ENCODE results near the gene HMX3.
"Not testable (repeated sequence)": the region's sequence is repeated elsewhere in the genome, so short reads cannot be mapped to it uniquely, and the experiment has no call there.

HMX3 gene

DNA sequence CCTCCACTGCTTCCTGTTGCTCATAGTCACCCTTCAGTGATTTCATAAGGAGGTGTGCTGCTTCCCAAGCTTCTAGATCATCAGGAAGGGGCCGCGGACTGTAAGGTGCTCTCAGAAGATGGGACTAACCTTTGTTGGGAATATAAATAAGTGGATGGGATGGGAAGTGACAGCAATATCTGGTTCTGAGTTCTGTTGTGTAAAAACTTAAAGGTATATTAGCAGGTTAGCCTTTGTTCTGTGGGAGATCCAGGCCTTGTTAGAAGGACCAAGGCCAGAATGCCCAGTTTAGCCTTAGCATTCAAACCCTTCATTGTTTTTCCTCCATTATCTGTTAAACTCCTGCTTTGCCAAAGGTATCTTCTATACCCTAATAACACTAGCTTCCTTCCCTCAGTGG is 30.8 kb downstream of the HMX3 start:
- H3K36me3 ChIP-seq (ENCODE audit: insufficient read depth, low read length): peaks cover 87% of the 10 kb centered on the region
- H3K27me3 ChIP-seq (ENCODE audit: insufficient read depth, low read length, poor library complexity): no peaks in the 10 kb centered on the region
- 0 out of 2 replicates have a peak, but pooled peaks cover 2% of the 10 kb centered on the region for H3K4me1 ChIP-seq (ENCODE audit: insufficient read depth, low read length)
- no peaks in the 10 kb centered on the region for H3K9me3 ChIP-seq (ENCODE audit: insufficient read depth, low read length, severe bottlenecking)
- no peak overlapping the region for H2AFZ ChIP-seq (ENCODE audit: low read depth, low read length)
- no peak overlapping the region for H3K9ac ChIP-seq (ENCODE audit: low read depth, low read length)
- no peak overlapping the region for H3K27ac ChIP-seq (ENCODE audit: low read length)
- H4K20me1 ChIP-seq (ENCODE audit: insufficient read depth, low read length): peaks cover 38% of the 10 kb centered on the region; the same call in 1 of the 2 replicates
- peaks cover 67% of the 10 kb centered on the region for H3K79me2 ChIP-seq (ENCODE audit: insufficient read depth, low read length)
- no peak for TF ChIP-seq EZH2 (IDR thresholded peaks at IDR 0.05; ENCODE audit: borderline replicate concordance, low read depth, low read length, severe bottlenecking)
- TF ChIP-seq, protein P1, sequence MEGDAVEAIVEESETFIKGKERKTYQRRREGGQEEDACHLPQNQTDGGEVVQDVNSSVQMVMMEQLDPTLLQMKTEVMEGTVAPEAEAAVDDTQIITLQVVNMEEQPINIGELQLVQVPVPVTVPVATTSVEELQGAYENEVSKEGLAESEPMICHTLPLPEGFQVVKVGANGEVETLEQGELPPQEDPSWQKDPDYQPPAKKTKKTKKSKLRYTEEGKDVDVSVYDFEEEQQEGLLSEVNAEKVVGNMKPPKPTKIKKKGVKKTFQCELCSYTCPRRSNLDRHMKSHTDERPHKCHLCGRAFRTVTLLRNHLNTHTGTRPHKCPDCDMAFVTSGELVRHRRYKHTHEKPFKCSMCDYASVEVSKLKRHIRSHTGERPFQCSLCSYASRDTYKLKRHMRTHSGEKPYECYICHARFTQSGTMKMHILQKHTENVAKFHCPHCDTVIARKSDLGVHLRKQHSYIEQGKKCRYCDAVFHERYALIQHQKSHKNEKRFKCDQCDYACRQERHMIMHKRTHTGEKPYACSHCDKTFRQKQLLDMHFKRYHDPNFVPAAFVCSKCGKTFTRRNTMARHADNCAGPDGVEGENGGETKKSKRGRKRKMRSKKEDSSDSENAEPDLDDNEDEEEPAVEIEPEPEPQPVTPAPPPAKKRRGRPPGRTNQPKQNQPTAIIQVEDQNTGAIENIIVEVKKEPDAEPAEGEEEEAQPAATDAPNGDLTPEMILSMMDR (IDR thresholded peaks at IDR 0.05; ENCODE audit: borderline replicate concordance, extremely low read depth, low read length, poor library complexity, severe bottlenecking): no peak
- no peak for ATAC-seq (ENCODE audit: insufficient read depth, low read depth)
- DNase-seq: no peak
- no peak overlapping the region for H3K4me2 ChIP-seq (ENCODE audit: insufficient read depth, low read length)
- no peak overlapping the region for H3K4me3 ChIP-seq (ENCODE audit: low read depth in 1 of 2, low read length in 2 of 2)

DNA sequence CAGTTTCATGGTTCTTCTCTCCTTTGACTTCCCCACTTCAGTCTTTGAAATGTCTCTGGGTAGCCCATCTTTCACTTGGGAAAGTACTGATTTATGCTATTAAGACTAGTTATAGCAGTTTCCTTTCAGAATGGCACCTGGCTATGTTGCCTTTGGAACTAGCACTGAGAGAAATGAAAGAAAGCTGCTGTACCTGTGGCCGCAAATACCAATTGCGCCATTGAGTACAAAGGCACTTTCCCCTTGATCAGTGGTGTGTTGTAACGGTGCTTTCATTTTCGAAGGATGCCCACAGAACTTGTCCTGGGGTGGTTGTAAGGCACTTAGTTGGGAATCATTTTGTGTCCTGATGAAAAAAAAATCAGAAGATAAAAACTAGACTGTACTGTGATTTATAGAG is 35.2 kb downstream of the HMX3 start:
- H3K4me3 ChIP-seq (ENCODE audit: low read depth in 1 of 2, low read length in 2 of 2): no peak overlapping the region
- ATAC-seq (ENCODE audit: insufficient read depth, low read depth) (no peak), DNase-seq (no peak)
- H3K27me3 ChIP-seq (ENCODE audit: insufficient read depth, low read length, poor library complexity): no peaks in the 10 kb centered on the region
- TF ChIP-seq, protein P1 (IDR thresholded peaks at IDR 0.05; ENCODE audit: borderline replicate concordance, extremely low read depth, low read length, poor library complexity, severe bottlenecking): no peak
- TF ChIP-seq EZH2 (IDR thresholded peaks at IDR 0.05; ENCODE audit: borderline replicate concordance, low read depth, low read length, severe bottlenecking): no peak
- peaks cover 29% of the 10 kb centered on the region for H3K79me2 ChIP-seq (ENCODE audit: insufficient read depth, low read length)
- no peaks in the 10 kb centered on the region for H3K4me1 ChIP-seq (ENCODE audit: insufficient read depth, low read length)
- H2AFZ ChIP-seq (ENCODE audit: low read depth, low read length): no peak overlapping the region
- no peaks in the 10 kb centered on the region for H3K9me3 ChIP-seq (ENCODE audit: insufficient read depth, low read length, severe bottlenecking)
- peaks cover 69% of the 10 kb centered on the region for H3K36me3 ChIP-seq (ENCODE audit: insufficient read depth, low read length)
- no peak overlapping the region for H3K4me2 ChIP-seq (ENCODE audit: insufficient read depth, low read length)
- no peak overlapping the region for H3K27ac ChIP-seq (ENCODE audit: low read length)
- H4K20me1 ChIP-seq (ENCODE audit: insufficient read depth, low read length): peaks cover 16% of the 10 kb centered on the region; the same call in 1 of the 2 replicates
- H3K9ac ChIP-seq (ENCODE audit: low read depth, low read length): no peak overlapping the region

DNA sequence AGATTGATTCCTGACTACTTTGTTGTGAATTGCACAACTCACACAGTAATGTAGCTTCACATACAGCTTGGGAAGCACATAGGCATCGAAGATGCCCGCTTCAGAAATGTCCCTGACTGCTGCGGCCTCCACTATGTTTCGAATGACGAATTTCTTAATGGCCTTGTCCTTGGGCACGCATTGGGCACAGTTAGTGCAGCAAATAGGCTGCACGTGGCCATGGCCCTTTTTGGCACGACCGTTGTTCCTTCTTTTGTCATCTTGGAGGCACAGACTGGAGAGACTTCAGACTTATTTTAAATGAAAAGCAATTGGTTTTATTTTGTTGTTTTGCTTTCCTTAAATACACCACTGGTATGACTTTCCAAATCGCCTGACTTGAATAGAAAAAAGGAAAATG is 35.8 kb downstream of the HMX3 start:
- not testable (repeated sequence) for H3K9ac ChIP-seq (ENCODE audit: low read depth, low read length); H3K4me3 ChIP-seq (ENCODE audit: low read depth in 1 of 2, low read length in 2 of 2); H3K9me3 ChIP-seq (ENCODE audit: insufficient read depth, low read length, severe bottlenecking); H3K4me2 ChIP-seq (ENCODE audit: insufficient read depth, low read length); H3K27ac ChIP-seq (ENCODE audit: low read length); ATAC-seq (ENCODE audit: insufficient read depth, low read depth); H2AFZ ChIP-seq (ENCODE audit: low read depth, low read length); DNase-seq; H3K27me3 ChIP-seq (ENCODE audit: insufficient read depth, low read length, poor library complexity); H3K4me1 ChIP-seq (ENCODE audit: insufficient read depth, low read length)
- Histone ChIP-seq H3K79me2 (ENCODE audit: insufficient read depth, low read length) (peaks cover 23% of the 10 kb centered on the region), H4K20me1 (ENCODE audit: insufficient read depth, low read length) (peaks cover 12% of the 10 kb centered on the region; the same call in 1 of the 2 replicates), H3K36me3 (ENCODE audit: insufficient read depth, low read length) (peaks cover 69% of the 10 kb centered on the region)

DNA sequence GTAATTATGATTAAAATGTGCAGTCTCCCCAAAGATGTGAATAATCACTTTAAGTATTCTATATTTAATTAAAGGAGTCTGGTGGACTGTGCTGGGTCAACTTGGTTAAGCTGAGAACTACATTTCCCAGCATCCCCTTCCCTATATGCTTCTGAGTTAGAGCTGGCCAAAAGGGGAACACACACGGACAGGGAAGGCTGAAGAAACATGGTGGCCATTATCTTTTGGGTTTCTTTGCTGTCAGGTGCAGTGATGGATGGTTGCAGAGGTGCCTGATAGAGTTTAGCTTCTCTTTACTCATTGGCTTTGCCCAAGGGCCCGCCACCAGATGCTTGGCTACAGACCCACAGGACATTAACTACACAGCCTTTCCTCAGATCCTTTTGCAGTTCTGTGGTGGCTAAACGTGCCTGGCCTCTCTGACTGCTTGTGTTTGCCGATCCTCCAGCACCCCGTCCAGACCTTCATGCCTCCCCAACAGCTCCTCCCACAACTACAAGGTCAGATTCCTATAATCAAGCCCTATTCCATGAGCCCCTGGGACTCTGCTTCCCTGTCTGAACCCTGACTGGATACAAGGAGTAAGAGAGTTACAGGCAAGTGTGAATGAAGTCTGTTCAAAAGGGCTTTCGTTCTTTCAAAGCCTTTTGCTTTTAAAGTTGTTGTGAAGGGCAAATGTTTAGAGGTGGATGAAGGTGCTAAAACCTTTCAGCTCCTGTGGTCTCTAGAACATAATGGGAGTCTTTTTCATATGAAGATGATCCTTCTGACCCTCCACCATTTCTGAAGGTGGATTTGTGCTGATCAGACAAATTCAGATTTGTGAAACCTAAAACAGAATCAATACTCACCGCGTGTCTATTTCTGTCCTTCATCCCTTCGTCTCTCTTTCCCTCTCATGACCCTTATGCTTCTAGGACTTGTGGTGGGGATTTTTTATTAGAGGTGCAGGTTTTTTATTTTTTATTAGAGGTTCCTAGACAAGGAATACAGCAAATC is 39.9 kb downstream of the HMX3 start:
- Histone ChIP-seq H3K79me2 (ENCODE audit: insufficient read depth, low read length) (peaks cover 6% of the 10 kb centered on the region), H3K9me3 (ENCODE audit: insufficient read depth, low read length, severe bottlenecking) (no peaks in the 10 kb centered on the region), H2AFZ (ENCODE audit: low read depth, low read length) (no peak overlapping the region), H3K36me3 (ENCODE audit: insufficient read depth, low read length) (peaks cover 50% of the 10 kb centered on the region), H3K4me1 (ENCODE audit: insufficient read depth, low read length) (no peaks in the 10 kb centered on the region), H3K9ac (ENCODE audit: low read depth, low read length) (no peak overlapping the region), H3K4me2 (ENCODE audit: insufficient read depth, low read length) (no peak overlapping the region), H3K4me3 (ENCODE audit: low read depth in 1 of 2, low read length in 2 of 2) (no peak overlapping the region), H3K27me3 (ENCODE audit: insufficient read depth, low read length, poor library complexity) (no peaks in the 10 kb centered on the region), H4K20me1 (ENCODE audit: insufficient read depth, low read length) (peaks cover 5% of the 10 kb centered on the region; the same call in 1 of the 2 replicates), H3K27ac (ENCODE audit: low read length) (no peak overlapping the region)
- DNase-seq (no peak), ATAC-seq (ENCODE audit: insufficient read depth, low read depth) (no peak)
- TF ChIP-seq EZH2 (IDR thresholded peaks at IDR 0.05; ENCODE audit: borderline replicate concordance, low read depth, low read length, severe bottlenecking): no peak
- TF ChIP-seq, protein P1 (IDR thresholded peaks at IDR 0.05; ENCODE audit: borderline replicate concordance, extremely low read depth, low read length, poor library complexity, severe bottlenecking): no peak

DNA sequence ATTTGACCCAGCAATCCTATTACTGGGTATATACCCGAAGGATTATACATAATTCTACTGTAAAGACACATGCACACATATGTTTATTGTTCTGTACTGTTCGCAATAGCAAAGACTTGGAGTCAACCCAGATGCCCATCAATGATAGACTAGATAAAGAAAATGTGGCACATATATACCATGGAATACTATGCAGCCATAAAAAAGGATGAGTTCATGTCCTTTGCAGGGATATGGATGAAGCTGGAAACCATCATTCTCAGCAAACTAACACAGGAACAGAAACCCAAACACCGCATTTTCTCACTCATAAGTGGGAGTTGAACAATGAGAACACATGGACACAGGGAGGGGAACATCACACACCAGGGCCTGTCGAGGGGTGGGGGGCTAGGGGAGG is 42.6 kb downstream of the HMX3 start:
- H3K4me2 ChIP-seq (ENCODE audit: insufficient read depth, low read length); H3K4me3 ChIP-seq (ENCODE audit: low read depth in 1 of 2, low read length in 2 of 2); H3K27me3 ChIP-seq (ENCODE audit: insufficient read depth, low read length, poor library complexity); DNase-seq; H4K20me1 ChIP-seq (ENCODE audit: insufficient read depth, low read length); H3K79me2 ChIP-seq (ENCODE audit: insufficient read depth, low read length); H3K27ac ChIP-seq (ENCODE audit: low read length); H3K4me1 ChIP-seq (ENCODE audit: insufficient read depth, low read length); H3K9ac ChIP-seq (ENCODE audit: low read depth, low read length); H3K9me3 ChIP-seq (ENCODE audit: insufficient read depth, low read length, severe bottlenecking); ATAC-seq (ENCODE audit: insufficient read depth, low read depth); H2AFZ ChIP-seq (ENCODE audit: low read depth, low read length): not testable (repeated sequence)
- peaks cover 45% of the 10 kb centered on the region for H3K36me3 ChIP-seq (ENCODE audit: insufficient read depth, low read length)

All from DND-41 (cell line).